GM12801 (cell line): ENCODE measurements around the gene AADAT.

ENCODE experiments used
- TF ChIP-seq, protein P1 (sequence below): IDR thresholded peaks from one replicate; pipeline ENCODE4 v1.5.1; 2011; ENCODE audit warnings: control low read depth; ENCODE audit not compliant: insufficient read length; ENCODE audit errors: extremely low read depth

Gene AADAT

GRCh38 chr4:170011921-170012628, 77.7 kb downstream of the AADAT start:
- TF ChIP-seq, protein P1, sequence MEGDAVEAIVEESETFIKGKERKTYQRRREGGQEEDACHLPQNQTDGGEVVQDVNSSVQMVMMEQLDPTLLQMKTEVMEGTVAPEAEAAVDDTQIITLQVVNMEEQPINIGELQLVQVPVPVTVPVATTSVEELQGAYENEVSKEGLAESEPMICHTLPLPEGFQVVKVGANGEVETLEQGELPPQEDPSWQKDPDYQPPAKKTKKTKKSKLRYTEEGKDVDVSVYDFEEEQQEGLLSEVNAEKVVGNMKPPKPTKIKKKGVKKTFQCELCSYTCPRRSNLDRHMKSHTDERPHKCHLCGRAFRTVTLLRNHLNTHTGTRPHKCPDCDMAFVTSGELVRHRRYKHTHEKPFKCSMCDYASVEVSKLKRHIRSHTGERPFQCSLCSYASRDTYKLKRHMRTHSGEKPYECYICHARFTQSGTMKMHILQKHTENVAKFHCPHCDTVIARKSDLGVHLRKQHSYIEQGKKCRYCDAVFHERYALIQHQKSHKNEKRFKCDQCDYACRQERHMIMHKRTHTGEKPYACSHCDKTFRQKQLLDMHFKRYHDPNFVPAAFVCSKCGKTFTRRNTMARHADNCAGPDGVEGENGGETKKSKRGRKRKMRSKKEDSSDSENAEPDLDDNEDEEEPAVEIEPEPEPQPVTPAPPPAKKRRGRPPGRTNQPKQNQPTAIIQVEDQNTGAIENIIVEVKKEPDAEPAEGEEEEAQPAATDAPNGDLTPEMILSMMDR = no peak
